GM23248 (cell line): ENCODE measurements around the gene CMTR1.

ENCODE experiments used
- EZH2 ChIP-seq: fragments of 200-600 bp; sonication (generic); IDR thresholded peaks from 2 replicates; pipeline ENCODE4 v1.6.1; 2018; ENCODE audit warnings: antibody characterized with exemption, mild to moderate bottlenecking; ENCODE audit not compliant: insufficient read depth, poor library complexity, severe bottlenecking
- EZH2phosphoT487 ChIP-seq: fragments of 200-600 bp; sonication (generic); IDR thresholded peaks from 2 replicates; pipeline ENCODE4 v1.6.1; 2018; ENCODE audit warnings: antibody characterized with exemption, moderate library complexity, mild to moderate bottlenecking, low read depth; ENCODE audit not compliant: insufficient read depth

GRCh38 chr6:37528541-37528940 lies 95.5 kb downstream of the CMTR1 start:
- no peak for TF ChIP-seq EZH2
- no peak for TF ChIP-seq EZH2phosphoT487
